ENCODE results near the gene ARPIN. TPM values are rescaled to one million over a fixed set of nuclear protein-coding genes. Genes with fewer than 3 reads are reported as not detected.
A peak's percentile ranks its signal among the peaks of the same experiment; 100 is the strongest.
"Not testable (repeated sequence)": the region's sequence is repeated elsewhere in the genome, so short reads cannot be mapped to it uniquely, and the experiment has no call there.

ARPIN gene
- total and polyA plus RNA-seq, 9 of the 15 experiments (the other 6 are each of a cell fraction or from before 2014, with no cell fraction given) = not detected

GRCh38 chr15:89955449-89955998, 42.8 kb upstream of the ARPIN start:
- H3K79me2 ChIP-seq (ENCODE audit: control insufficient read depth, insufficient read depth, low read length); H3K4me2 ChIP-seq (ENCODE audit: insufficient read depth, low read length); intact Hi-C loops (cut with micrococcal nuclease); FAIRE-seq; H3K4me1 ChIP-seq (replicated peaks in 1 of 2; ENCODE audit: control insufficient read depth in 2 of 2, insufficient read depth in 2 of 2, low read length in 2 of 2); H4K20me1 ChIP-seq (replicated peaks; ENCODE audit: control insufficient read depth, insufficient read depth, low read length); H3K9me1 ChIP-seq (ENCODE audit: control insufficient read depth, insufficient read depth, low read length); H2AFZ ChIP-seq (ENCODE audit: low read depth, low read length); H3K27me3 ChIP-seq (ENCODE audit: control insufficient read depth in 2 of 2, insufficient read depth in 2 of 2, low read length in 2 of 2); H3K9ac ChIP-seq (ENCODE audit: insufficient read depth in 1 of 2, low read depth in 2 of 2, low read length in 2 of 2); H3K36me3 ChIP-seq (ENCODE audit: control insufficient read depth, insufficient read depth, low read length); in situ Hi-C loops (cut with MboI); H3K9me3 ChIP-seq (replicated peaks; ENCODE audit: control insufficient read depth, insufficient read depth, low read depth, low read length); H3K4me3 ChIP-seq; DNase-seq (ENCODE audit: extremely low read depth in 1 of 4, low spot score in 3 of 4); ATAC-seq; POLR2A ChIA-PET; CTCF ChIA-PET (ENCODE audit: low intra/inter-chr PET ratio); BruUV-seq (replicated peaks); H3K27ac ChIP-seq (ENCODE audit: extremely low read depth, low read depth, low read length): not testable (repeated sequence)
- peak; percentile 97 for TF ChIP-seq ZNF431 (CRISPR knock-in tag; IDR thresholded peaks at IDR 0.05)
- TF ChIP-seq TRIM24 (IDR thresholded peaks at IDR 0.05) = 0 out of 4 replicates have a peak, but pooled peaks of 1 of the 2 experiments have one; percentile 22
- peak; percentile 11 for TF ChIP-seq ZFP36 (IDR thresholded peaks at IDR 0.05; ENCODE audit: low read depth, low read length, partially characterized antibody)
- WGBS (ENCODE audit: insufficient coverage, low coverage, missing lambda C conversion rate) = 30% methylated on average over 13 of the region's 13 CpGs

- H3K79me2 ChIP-seq (ENCODE audit: control insufficient read depth, insufficient read depth, low read length) = no peaks in the 10 kb centered on the region
- WGBS (ENCODE audit: insufficient coverage, low coverage, missing lambda C conversion rate) = 0% methylated on average over 3 of the region's 3 CpGs
- CTCF ChIA-PET (ENCODE audit: low intra/inter-chr PET ratio) = no interaction called here
- H3K27ac ChIP-seq (ENCODE audit: extremely low read depth, low read depth, low read length) = no peak overlapping the region
- H3K36me3 ChIP-seq (ENCODE audit: control insufficient read depth, insufficient read depth, low read length) = no peaks in the 10 kb centered on the region
- in situ Hi-C loops (cut with MboI) = no loop called here
- no peaks in the 10 kb centered on the region for H4K20me1 ChIP-seq (replicated peaks; ENCODE audit: control insufficient read depth, insufficient read depth, low read length)
- no peak overlapping the region for H2AFZ ChIP-seq (ENCODE audit: low read depth, low read length)
- H3K9me1 ChIP-seq (ENCODE audit: control insufficient read depth, insufficient read depth, low read length) = no peaks in the 10 kb centered on the region
- no peaks in the 10 kb centered on the region; a peak in 1 of 5 replicates for H3K27me3 ChIP-seq (ENCODE audit: control insufficient read depth in 2 of 2, insufficient read depth in 2 of 2, low read length in 2 of 2)
- POLR2A ChIA-PET = no interaction called here
- H3K4me1 ChIP-seq (replicated peaks in 1 of 2; ENCODE audit: control insufficient read depth in 2 of 2, insufficient read depth in 2 of 2, low read length in 2 of 2) = peaks cover 0 to 4% of the 10 kb centered on the region in 2 experiments; a peak in 2 of 5 replicates
- ATAC-seq (no peak), DNase-seq (ENCODE audit: extremely low read depth in 1 of 4, low spot score in 3 of 4) (no peak), FAIRE-seq (no peak)
- no peaks in the 10 kb centered on the region; the same call in 1 of the 2 replicates for H3K9me3 ChIP-seq (replicated peaks; ENCODE audit: control insufficient read depth, insufficient read depth, low read depth, low read length)
- H3K9ac ChIP-seq (ENCODE audit: insufficient read depth in 1 of 2, low read depth in 2 of 2, low read length in 2 of 2) = no peak overlapping the region
- no TSS peak for BruUV-seq (replicated peaks)
- H3K4me3 ChIP-seq = no peak overlapping the region
- intact Hi-C loops (cut with micrococcal nuclease) = no loop called here
- H3K4me2 ChIP-seq (ENCODE audit: insufficient read depth, low read length) = no peak overlapping the region
- TF ChIP-seq POLR3A (IDR thresholded peaks at IDR 0.05; ENCODE audit: borderline replicate concordance, extremely low read depth, insufficient read depth, insufficient read length) (no peak), ZNF696 (CRISPR knock-in tag; conservative IDR thresholded peaks at IDR 0.05) (no peak), EP300 (IDR thresholded peaks at IDR 0.05; ENCODE audit: low read length) (no peak), RFX5 (IDR thresholded peaks at IDR 0.05; ENCODE audit: low read depth, low read length) (no peak), CTBP1 (IDR thresholded peaks at IDR 0.05; ENCODE audit: borderline replicate concordance) (no peak), ZNF224 (CRISPR knock-in tag; IDR thresholded peaks at IDR 0.05) (no peak), MTA2 (IDR thresholded peaks at IDR 0.05; ENCODE audit: low read depth) (no peak), MBD2 (IDR thresholded peaks at IDR 0.05; ENCODE audit: borderline replicate concordance, low read depth) (no peak), ZNF316 (IDR thresholded peaks at IDR 0.05) (peak; percentile 71), ATF1 (CRISPR knock-in tag; IDR thresholded peaks at IDR 0.05) (no peak), ATF1 (tag; IDR thresholded peaks at IDR 0.05) (no peak), NCOA6 (IDR thresholded peaks at IDR 0.05) (no peak), ZBTB1 (CRISPR knock-in tag; IDR thresholded peaks at IDR 0.05; ENCODE audit: borderline replicate concordance, low read depth) (no peak)
Observed at GRCh38 chr15:89954541-89954940, 41.8 kb upstream of the ARPIN start.
